Breast epithelium (tissue), 3 donors: ENCODE data around the gene RXFP2.

Experiments used
- CTCF ChIP-seq, 3 donors: fragments of 450-650 bp; IDR thresholded peaks; one replicate each; pipeline ENCODE4 v1.5.1; 2016 to 2017; ENCODE audit warnings: antibody characterized with exemption in 3 of 3, mild to moderate bottlenecking in 3 of 3, moderate library complexity in 3 of 3
- POLR2A ChIP-seq: fragments of 450-650 bp; IDR thresholded peaks from one replicate; pipeline ENCODE4 v1.6.1; 2016; ENCODE audit warnings: antibody characterized with exemption, mild to moderate bottlenecking, moderate library complexity

GRCh38 chr13:31739226-31739625, at the start of gene RXFP2:
- TF ChIP-seq CTCF (IDR thresholded peaks at IDR 0.05) (no peak), POLR2A (no peak)
